ENCODE results near the gene FAM20C.

The FAM20C gene

GRCh38 chr7:266851-267840 is 74.8 kb downstream of the FAM20C start:
- TF ChIP-seq GATA3 (IDR thresholded peaks at IDR 0.05; ENCODE audit: low read depth, low read length) (no peak), GATA2 (IDR thresholded peaks at IDR 0.05; ENCODE audit: low read depth, low read length) (no peak)

- TF ChIP-seq GATA3 (IDR thresholded peaks at IDR 0.05; ENCODE audit: low read depth, low read length) (no peak), GATA2 (IDR thresholded peaks at IDR 0.05; ENCODE audit: low read depth, low read length) (no peak)
These were observed 76.6 kb downstream of the FAM20C start for GRCh38 chr7:268991-269390.

DNA sequence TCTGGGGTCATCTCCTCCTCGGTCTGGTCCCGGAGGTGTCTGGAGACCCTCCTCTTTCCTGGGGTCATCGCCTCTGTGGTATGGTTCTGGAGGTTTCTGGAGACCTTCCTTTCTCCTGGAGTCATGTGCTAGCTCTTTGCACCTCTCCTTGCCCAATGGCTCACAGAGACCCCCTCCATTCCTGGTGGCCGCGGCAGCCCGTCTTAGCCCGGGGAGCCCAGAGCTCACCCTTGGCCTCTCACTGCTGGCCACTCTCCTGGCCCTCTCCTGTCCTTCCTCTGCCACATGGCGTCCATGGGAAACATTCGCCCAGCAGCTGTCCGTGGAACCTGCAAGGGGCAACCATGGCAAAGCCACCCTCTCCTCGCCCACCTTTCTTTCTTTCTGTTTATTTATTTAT is 77.3 kb downstream of the FAM20C start:
- no peak for TF ChIP-seq GATA3 (IDR thresholded peaks at IDR 0.05; ENCODE audit: low read depth, low read length)
- TF ChIP-seq GATA2 (IDR thresholded peaks at IDR 0.05; ENCODE audit: low read depth, low read length) = no peak

DNA sequence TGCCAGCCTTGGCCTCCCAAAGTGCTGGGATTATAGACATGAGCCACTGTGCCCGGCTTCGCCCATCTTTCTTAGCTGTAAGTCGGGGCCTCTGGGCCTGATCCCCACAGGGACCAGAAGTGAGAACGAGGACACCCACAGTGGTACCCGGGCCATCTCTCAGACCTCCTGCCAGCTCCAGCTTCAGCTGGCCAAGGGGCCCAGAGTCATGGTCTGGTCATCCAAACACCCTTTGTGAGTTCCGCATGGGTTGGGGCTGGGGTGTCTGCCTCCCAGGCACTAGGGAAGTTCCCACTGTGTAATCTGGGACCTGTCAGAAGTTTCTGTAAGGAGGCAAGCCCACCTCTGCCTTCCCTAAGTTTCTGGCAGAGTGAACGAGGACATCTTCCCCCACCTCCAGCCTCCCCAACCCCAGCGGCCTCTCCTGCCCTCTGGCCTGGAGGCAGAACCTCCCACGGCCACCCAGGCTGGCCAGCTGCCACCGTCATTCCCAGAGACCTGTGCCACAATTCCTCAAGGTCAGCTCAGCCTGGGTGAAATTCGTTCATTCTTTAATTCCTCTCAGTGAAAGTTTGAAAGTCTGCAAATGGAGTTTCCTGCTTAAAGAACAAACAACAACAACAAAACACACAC is 78.1 kb downstream of the FAM20C start:
- TF ChIP-seq GATA2 (IDR thresholded peaks at IDR 0.05; ENCODE audit: low read depth, low read length) = no peak
- TF ChIP-seq GATA3 (IDR thresholded peaks at IDR 0.05; ENCODE audit: low read depth, low read length) = no peak

DNA sequence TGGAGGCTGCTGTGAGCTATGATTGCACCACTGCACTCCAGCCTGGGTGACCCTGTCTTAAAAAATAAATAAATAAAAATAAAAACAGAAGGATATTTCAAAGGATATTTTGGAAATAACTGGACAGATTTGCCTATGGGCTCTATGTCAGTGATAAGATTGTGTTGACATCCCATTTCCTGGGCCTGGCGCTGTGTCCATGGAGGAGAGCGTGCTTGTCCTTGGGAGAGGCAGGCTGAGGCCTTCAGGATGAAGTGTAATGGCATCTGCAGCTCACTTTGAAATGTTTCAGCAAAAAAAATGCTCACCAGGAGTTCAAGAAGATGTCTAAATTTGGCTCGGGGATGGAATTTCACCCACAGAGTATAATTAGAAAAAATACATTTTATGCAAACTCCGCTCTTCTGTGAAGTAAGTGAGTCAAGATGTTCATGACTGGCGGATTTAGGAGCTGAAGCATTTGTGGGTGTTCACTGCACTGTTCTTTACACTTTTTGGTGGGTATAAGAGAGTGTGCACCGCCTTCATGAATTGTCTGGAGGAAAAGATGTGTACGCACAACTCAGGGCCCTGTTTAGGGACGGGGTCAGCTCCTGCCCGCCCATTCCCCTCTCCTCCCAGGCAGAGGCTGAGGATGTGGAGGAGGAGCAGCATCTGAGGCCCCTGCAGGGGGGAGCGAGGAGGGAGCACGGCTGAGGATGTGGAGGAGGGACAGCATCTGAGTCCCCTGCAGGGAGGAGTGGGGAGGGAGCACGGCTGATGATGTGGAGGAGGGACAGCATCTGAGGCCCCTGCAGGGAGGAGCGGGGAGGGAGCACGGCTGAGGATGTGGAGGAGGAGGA is 79.1 kb downstream of the FAM20C start:
- no peak for TF ChIP-seq GATA2 (IDR thresholded peaks at IDR 0.05; ENCODE audit: low read depth, low read length)
- no peak for TF ChIP-seq GATA3 (IDR thresholded peaks at IDR 0.05; ENCODE audit: low read depth, low read length)

DNA sequence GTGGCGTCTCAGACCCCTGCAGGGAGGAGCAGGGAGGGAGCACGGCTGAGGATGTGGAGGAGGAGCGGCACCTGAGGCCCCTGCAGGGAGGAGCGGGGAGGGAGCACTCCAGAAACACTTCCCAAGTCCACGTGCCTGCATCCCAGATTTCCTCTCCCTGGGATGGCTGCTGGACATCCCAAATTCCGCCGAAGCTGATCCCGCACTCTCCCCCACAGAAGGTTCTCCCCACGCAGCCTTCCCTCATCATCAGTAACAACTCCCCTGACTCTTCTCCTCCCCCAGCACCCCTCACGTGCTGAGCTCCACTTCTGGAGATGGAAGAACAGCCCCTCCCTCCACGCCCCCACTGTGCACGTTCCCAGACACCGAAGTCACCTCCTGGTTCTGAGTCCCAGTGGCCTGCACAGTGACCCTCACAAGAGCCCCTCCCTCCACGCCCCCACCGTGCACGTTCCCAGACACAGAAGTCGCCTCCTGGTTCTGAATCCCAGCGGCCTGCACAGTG is 79.8 kb downstream of the FAM20C start:
- TF ChIP-seq GATA3 (IDR thresholded peaks at IDR 0.05; ENCODE audit: low read depth, low read length) (no peak), GATA2 (IDR thresholded peaks at IDR 0.05; ENCODE audit: low read depth, low read length) (no peak)

DNA sequence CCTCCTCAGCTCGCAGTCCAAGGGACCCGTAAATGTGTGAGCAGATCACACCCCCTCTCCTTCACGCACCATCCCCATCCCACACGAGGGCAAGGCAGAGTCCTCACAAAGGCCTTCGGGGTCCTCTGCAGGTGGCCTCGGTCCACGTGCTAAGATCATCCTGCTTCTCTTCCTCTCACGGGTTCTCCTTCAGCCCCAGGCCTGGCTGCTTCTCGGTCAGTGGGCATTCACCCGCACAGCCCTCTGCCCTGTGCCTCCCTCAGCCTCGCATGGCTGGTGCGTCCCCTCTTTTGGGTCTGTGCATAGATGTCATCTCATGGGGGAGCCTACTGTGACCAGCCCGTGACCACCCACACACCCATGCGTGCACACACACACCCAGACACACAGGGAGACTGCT is 80.3 kb downstream of the FAM20C start:
- TF ChIP-seq GATA3 (IDR thresholded peaks at IDR 0.05; ENCODE audit: low read depth, low read length) = no peak
- TF ChIP-seq GATA2 (IDR thresholded peaks at IDR 0.05; ENCODE audit: low read depth, low read length) = no peak

- TF ChIP-seq GATA3 (IDR thresholded peaks at IDR 0.05; ENCODE audit: low read depth, low read length) (no peak), GATA2 (IDR thresholded peaks at IDR 0.05; ENCODE audit: low read depth, low read length) (no peak)
These were observed 81.0 kb downstream of the FAM20C start for GRCh38 chr7:273327-273726.

GRCh38 chr7:274266-274665 is 81.9 kb downstream of the FAM20C start:
- TF ChIP-seq GATA2 (IDR thresholded peaks at IDR 0.05; ENCODE audit: low read depth, low read length) (no peak), GATA3 (IDR thresholded peaks at IDR 0.05; ENCODE audit: low read depth, low read length) (no peak)

GRCh38 chr7:276230-276835 is 84.0 kb downstream of the FAM20C start:
- TF ChIP-seq GATA3 (IDR thresholded peaks at IDR 0.05; ENCODE audit: low read depth, low read length) (no peak), GATA2 (IDR thresholded peaks at IDR 0.05; ENCODE audit: low read depth, low read length) (no peak)

DNA sequence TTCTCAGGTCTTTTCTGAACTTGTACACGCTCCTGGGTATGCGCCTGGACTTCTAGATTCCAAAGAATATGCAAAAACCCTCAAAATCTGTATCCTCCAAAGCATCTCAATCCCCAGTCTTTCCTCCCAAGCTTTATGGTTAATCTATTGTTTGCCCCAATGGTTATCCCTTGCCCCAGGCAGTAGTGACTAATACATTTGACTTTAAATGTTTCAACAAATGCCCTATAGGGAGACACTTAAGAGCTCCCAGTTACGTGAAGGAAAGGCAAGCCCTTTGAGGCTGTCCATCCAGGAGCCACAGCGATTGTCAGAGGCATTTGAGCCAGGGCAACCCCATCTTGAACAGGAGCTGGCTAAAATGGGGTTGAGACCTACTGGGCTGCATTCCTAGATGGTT is 84.9 kb downstream of the FAM20C start:
- TF ChIP-seq GATA2 (IDR thresholded peaks at IDR 0.05; ENCODE audit: low read depth, low read length) (no peak), GATA3 (IDR thresholded peaks at IDR 0.05; ENCODE audit: low read depth, low read length) (no peak)

- TF ChIP-seq GATA3 (IDR thresholded peaks at IDR 0.05; ENCODE audit: low read depth, low read length) (no peak), GATA2 (IDR thresholded peaks at IDR 0.05; ENCODE audit: low read depth, low read length) (no peak)
These were observed 85.7 kb downstream of the FAM20C start for GRCh38 chr7:278081-278480.

GRCh38 chr7:279821-280220 is 87.5 kb downstream of the FAM20C start:
- no peak for TF ChIP-seq GATA3 (IDR thresholded peaks at IDR 0.05; ENCODE audit: low read depth, low read length)
- no peak for TF ChIP-seq GATA2 (IDR thresholded peaks at IDR 0.05; ENCODE audit: low read depth, low read length)
